Hematopoietic multipotent progenitor cell treated with erythropoietin and hydrocortisone succinate and interleukin-3 and kit ligand, for 6 days (in vitro differentiated cells): ENCODE data around the gene TANGO6.
"Not testable (repeated sequence)": the region's sequence is repeated elsewhere in the genome, so short reads cannot be mapped to it uniquely, and the experiment has no call there.

Experiments
- DNase-seq: peaks from one replicate; pipeline ENCODE4 v3.0.0-alpha.2; 2015

TANGO6 gene

DNA sequence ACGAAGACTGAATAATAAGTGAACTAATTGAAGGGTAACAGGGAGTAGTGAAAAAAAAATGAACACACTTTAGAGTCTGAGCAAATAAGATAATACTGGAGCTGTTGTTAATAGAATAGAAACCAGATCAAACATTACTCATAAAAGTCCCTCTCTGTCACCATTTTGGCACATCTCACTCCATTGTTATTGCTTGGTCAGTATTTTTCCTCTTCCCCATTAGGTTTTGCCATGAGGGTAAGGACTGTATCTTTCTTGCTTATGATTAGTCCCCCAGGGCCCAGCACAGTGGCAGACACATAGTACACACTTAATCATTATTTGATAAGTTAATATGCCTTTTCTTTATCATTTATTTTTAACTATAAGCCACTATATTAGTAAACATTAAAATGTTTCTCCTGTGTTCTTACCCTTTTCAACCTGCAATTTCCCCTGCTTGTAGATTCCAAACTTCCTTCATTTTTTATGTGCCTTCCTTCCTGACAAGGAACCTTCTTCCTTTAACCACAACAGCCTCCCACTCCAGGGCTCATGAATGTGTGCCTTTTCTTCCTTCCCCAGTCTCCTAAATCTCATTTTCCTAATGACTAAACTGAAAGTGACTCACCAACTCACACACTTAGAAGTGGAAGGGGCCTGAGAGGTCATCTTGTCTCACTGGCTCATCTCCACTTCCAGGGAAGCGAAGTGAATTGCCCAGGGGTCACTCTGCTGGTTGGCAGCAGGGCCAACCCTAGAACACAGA, 173.9 kb downstream of the TANGO6 start:
- no peak for DNase-seq

- DNase-seq: no peak
Measured at GRCh38 chr16:69019811-69020210, 176.5 kb downstream of the TANGO6 start.

- DNase-seq: no peak
Measured at GRCh38 chr16:69029121-69029520, 185.8 kb downstream of the TANGO6 start.

GRCh38 chr16:69031877-69032301, 188.6 kb downstream of the TANGO6 start:
- DNase-seq: no peak

DNA sequence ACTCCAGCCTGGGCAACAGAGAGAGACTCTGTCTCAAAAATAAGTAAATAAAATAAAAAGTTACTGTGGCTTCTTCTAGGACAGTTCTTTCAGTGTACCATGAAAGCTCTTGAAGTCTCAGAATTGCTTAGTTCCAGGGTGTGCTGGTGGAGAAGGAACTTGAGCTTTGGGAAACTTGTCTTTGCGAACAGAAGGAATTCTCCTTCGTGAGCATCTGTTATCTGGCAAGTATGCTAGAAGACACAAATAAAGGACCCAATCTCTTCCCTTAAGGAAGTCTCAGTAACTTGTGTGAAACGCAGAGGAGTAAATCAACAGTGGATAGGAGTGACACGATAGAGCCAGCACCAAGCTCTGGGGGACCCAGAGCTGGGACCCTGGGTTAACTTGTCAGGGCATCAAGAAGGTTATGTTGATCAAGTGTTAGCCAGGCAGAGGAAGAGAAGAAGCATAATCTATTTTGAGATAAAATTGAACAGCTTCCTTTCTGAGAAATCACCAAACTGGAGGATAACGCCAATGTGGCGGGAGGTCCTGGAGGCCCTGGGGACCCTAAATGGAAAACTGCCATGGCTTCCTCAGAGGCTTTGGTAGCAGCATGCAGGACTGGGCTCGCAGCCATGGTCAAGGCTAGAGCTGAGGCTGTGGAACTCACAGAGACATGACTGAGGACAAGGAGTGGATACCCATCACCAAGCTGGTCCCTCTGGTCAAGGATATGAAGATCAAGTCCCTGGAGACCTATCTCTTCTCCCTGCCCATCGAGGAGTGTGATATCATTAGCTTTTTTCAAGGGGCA, 190.0 kb downstream of the TANGO6 start:
- no peak for DNase-seq

DNA sequence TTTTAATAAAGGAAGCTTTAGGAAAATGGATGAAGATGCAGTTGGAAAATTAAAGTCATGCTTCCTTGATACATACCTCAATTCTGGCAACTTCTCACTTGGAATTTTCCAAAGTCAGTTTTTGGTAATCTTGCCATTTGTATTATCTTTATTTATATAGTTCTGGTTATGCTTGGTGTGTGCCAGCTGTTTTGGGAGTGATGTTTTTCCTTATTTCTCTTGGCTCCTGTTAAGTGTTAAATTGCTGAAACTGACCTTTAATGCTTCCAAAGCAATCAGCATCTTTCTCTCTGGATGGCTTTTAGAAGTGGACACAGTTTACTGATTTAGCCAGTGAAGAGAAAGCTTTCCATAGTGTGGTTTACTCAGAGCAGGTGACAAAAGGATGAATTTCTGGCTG, 192.0 kb downstream of the TANGO6 start:
- DNase-seq: no peak

- no peak for DNase-seq
Measured at GRCh38 chr16:69036399-69037091, 193.2 kb downstream of the TANGO6 start.

GRCh38 chr16:69037373-69038160, 194.2 kb downstream of the TANGO6 start:
- DNase-seq: no peak

DNA sequence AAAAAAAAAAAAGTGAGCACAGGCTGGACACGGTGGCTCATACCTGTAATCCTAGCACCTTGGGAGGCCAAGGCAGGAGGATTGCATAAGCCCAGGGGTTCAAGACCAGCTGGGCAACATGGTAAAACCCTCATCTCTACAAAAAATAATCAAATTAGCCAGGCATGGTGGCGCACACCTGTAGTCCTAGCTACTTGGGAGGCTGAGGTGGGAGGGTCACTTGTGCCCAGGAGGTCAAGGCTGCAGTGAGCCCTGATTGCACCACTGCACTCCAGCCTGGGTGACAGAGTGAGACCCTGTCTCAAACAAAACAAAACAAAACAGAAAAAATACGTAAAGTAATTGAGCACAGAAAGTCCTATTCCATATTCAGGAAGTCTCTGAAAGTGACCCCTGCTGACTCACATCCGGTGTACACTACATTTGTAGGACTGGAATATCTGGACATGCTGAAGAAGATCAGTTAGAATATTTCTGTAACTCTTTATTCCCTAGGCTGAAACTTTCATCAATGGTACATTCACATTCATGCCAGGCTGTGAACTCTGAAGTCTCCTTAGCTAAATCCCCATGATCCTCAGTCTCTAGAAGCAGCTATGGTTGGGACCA, 196.1 kb downstream of the TANGO6 start:
- no peak for DNase-seq

DNA sequence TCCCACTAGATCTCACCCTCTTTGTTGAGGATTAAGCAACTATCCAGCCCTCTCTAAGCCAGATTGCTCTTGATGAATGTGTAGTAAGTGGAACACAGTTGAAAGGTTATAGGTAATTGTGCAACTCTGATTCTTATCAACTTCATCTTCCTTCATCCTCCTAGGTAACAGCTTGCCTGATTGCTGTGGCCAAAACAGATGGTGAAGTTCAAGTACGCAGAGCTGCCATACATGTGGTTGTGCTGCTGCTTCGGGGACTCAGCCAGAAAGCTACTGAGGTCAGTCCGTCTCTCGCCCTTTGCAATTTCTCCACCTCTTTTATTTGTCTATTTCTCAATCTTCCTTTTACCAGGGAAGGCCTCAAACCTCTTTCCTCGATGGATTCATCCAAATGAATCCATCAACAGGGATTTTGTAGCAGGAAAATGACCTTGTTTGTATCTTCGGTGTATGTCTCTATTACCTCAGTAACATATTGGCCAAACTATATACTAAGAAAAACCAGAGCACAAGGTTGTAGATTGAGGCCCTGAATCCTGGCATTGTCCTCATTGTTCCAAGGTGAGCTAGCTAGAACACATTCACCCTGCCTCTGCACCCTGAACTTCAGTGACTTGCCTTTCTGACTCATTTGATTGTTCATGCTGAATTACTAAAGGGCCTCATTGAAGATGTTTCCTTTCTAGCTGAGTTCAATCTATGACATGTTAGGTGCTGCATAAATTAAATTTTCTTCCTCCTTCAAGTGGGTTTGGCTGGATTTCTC, 197.0 kb downstream of the TANGO6 start:
- DNase-seq: no peak

DNA sequence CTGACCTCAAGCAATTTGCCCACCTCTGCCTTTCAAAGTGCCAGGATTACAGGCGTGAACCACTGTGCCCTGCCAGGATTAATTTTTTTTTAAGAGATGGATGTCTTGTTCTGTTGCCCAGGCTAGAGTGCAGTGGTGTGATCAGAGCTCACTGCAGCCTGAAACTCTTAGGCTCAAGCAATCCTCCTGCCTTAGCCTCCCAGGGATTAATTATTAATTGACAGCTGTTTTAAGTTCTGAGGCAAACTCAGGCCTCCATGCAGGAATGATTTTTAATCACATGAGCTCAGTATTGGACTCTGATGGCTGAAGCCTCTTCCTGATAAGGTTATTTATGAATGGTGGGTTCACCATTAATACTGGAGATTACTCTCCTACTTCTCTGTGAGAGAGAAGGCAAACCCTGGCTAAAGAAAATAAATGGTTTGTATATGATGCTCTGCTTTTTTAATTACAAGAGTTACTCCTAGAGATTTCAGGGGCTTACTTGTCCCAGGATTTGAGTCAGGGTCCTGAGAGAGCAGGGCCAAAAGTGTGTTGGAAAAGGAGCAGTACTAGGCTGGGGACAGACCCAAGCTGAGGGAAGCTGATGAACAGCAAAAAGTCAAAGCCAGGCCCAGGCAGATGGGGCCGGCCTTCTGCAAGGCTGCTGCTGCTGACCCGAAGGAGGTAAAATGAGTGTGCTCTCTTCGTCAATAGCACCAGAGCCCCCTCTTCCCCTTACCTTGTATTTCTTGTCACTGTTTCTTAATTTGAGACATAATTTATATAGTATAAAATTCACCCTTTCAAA, 205.2 kb downstream of the TANGO6 start:
- no peak for DNase-seq

- no peak for DNase-seq
Measured at GRCh38 chr16:69049146-69049545, 205.8 kb downstream of the TANGO6 start.

DNA sequence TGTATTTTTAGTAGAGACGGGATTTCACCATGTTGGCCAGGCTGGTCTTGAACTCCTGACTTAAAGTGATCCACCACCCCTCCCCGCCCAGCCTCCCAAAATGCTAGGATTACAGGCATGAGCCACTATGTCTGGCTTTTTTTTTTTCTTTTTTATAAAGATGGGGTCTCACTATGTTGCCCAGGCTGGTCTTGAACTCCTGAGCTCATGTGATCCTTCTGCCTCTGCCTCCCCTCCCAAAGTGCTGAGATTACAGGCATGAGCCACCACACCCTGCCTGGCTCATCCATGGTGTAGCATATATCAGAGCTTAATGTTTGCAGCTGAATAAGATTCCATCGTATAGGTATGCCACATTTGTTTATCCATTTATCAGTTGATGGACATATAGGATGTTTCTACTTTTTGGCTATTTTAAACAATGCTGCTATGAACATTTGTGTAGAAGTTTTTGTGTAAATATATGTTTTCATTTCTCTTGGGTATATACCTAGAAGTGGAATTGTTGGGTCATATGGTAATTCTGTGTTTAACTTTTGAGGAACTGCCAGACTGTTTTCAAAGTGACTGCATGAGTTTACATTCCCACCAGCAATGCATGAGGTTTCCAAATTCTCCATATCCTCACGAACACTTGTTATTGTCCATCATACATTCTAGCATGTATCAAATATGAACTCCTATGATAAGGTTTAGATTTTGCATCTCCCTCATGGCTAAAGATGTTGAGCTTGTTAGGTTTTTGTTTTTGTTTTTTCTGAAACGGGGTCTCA, 206.5 kb downstream of the TANGO6 start:
- DNase-seq: no peak

GRCh38 chr16:69051517-69051830, 208.1 kb downstream of the TANGO6 start:
- not testable (repeated sequence) for DNase-seq

DNA sequence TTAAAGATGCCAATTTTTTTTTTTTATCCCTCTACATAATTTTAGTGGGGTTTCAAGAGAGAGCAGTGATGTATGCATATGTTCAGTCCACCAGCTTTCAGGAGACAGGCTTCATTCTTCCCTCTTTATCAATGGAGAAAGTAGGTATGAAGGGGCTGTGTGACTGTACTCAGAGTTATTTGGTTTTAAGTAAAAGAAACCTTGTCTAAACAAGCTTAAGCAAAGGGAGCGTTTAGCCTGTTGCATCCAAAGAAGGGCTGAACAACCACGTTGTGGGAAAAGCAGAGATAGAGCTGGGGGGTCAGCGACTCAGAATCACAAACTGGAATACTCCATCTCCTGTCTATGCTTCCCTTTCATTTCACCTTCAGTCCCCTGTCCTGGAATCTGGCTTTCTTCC, 211.7 kb downstream of the TANGO6 start:
- no peak for DNase-seq

DNA sequence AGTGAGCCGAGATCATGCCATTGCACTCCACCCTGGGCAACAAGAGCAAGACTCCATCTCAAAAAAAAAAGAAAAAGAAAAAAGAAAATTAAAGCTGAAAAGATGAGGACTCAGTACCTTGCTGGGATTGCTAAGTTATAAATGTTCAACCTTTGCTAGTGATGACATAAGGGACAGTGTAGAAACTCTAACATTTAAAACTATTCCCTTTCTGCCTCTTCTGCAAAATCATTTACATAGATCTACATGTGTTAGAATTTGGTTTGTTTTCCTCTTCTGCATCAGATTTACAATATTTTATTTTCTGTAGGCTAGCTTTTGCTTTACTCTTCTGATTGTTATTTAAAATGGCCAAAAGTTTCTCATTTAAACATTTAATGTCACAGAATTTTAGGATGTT, 212.6 kb downstream of the TANGO6 start:
- DNase-seq: no peak

DNA sequence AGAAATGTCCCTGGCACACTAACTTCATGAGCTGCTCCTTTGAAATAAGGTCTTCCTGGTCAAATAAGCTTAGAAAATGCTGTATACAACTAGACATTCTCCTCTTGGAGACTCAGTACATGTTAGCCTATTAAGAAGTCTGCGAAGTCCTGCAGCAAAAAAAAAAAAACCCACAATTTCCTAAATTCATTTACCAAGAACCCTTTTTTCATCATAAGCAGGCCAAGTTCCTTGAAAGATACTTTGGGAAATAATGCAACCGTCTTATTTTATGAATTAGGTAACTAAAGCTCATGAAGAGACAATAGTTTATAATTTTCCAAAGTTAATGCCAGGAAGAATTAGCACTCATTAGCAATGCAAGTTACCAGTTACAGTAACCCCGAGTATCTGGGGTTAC, 213.1 kb downstream of the TANGO6 start:
- DNase-seq: peak; percentile 15

DNA sequence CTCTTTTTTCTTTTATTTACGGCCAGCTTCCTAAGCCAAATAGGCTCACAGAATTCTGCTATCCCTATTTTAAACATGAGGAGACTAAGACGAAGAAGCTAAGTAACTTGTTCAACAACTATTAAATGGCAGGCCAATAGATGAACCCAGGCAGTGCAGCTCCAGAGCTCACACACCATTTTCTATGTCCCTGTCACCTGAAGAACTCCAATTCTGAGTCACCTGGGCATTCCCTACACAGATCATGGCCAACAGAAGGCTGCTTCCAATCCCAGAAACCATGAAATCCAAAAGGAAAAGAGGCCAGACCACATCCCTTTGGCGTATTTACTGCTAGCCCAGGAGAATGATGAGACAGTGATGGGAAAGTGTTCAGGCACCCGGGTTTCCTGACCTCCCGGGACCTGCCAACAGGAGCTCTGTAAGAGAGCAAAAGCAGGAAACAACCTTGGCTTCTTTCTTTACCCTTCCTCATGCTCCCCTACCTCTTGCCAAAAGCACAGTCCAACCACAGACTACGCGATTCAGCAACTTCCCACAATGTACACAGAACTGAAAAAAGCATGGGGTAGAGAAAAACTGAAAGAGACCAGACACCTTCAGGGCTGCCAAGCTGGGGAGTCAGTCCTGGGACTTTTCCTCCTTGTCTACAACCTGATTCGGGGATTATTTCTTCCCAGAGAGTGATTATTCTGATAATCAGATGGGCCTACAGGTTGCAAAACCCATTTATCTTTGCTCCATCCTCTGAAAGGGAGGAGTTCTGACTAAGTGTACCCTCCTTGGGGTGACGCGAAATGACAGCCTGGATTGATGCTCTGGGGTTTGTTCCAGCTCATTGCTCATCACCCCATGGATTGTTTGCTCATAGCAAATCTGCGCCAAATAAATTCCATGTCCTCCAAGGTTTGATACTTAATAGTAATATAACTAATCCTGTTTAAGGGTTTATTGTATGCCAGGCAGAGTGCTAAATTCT, 214.4 kb downstream of the TANGO6 start:
- peak; percentile 35 for DNase-seq

- not testable (repeated sequence) for DNase-seq
Measured at GRCh38 chr16:69063491-69063890, 220.2 kb downstream of the TANGO6 start.
